SU-DHL-6 (cell line): ENCODE data around the gene DDI1.

Experiments
- H2AFZ ChIP-seq: fragments of 200-600 bp; sonication (generic); 2 replicates; pipeline ENCODE4 v1.6.1; 2014; ENCODE audit warnings: low read depth, mild to moderate bottlenecking, moderate library complexity, mixed read lengths, antibody characterized with exemption, low read length; ENCODE audit not compliant: severe bottlenecking
- H3F3A ChIP-seq: fragments of 200-600 bp; shearing (Covaris generic); 2 replicates; pipeline ENCODE4 v1.6.0; 2016; ENCODE audit warnings: antibody characterized with exemption, mild to moderate bottlenecking; ENCODE audit not compliant: insufficient read depth
- H3K27ac ChIP-seq: fragments of 200-600 bp; sonication (generic); 2 replicates; pipeline ENCODE4 v1.5.1; 2016; ENCODE audit warnings: low read depth, mild to moderate bottlenecking, low read length, moderate library complexity, mixed read lengths
- H3K27me3 ChIP-seq: fragments of 200-600 bp; sonication (generic), shearing (Covaris generic); 2 replicates; pipeline ENCODE4 v1.6.0; 2014; ENCODE audit warnings: mild to moderate bottlenecking, low read length
- H3K36me3 ChIP-seq: fragments of 200-600 bp; sonication (generic); 2 replicates; pipeline ENCODE4 v1.6.1; 2014; ENCODE audit warnings: mild to moderate bottlenecking, low read length, mixed read lengths
- H3K4me2 ChIP-seq: fragments of 300-600, 200-600 bp; shearing (Covaris generic), sonication (generic); 2 replicates; pipeline ENCODE4 v1.6.0; 2014; ENCODE audit warnings: low read length, low read depth, mild to moderate bottlenecking; ENCODE audit not compliant: poor library complexity, severe bottlenecking
- H3K4me3 ChIP-seq: fragments of 200-600 bp; sonication (generic); 2 replicates; pipeline ENCODE4 v1.5.1; 2014; ENCODE audit warnings: antibody characterized with exemption, low read length, mild to moderate bottlenecking, mixed read lengths; ENCODE audit not compliant: insufficient read depth, poor library complexity, severe bottlenecking
- H3K79me2 ChIP-seq: fragments of 200-600 bp; sonication (generic); 2 replicates; pipeline ENCODE4 v1.6.1; 2014; ENCODE audit warnings: mild to moderate bottlenecking, low read length, moderate library complexity; ENCODE audit not compliant: insufficient read depth
- H3K9ac ChIP-seq: fragments of 200-600 bp; sonication (generic); 2 replicates; pipeline ENCODE4 v1.7.0; 2014; ENCODE audit warnings: mild to moderate bottlenecking, low read length
- H3K9me2 ChIP-seq: fragments of 200-600 bp; sonication (generic); replicated peaks from 2 replicates; pipeline ENCODE4 v1.6.1; 2014; ENCODE audit warnings: low read length; ENCODE audit not compliant: insufficient read depth
- H3K9me3 ChIP-seq: fragments of 200-600 bp; sonication (generic); 2 replicates; pipeline ENCODE4 v1.6.1; 2014; ENCODE audit warnings: low read length, mixed read lengths; ENCODE audit not compliant: insufficient read depth
- H4K20me1 ChIP-seq: fragments of 200-600 bp; sonication (generic); 2 replicates; pipeline ENCODE4 v1.6.1; 2014; ENCODE audit warnings: low read depth, mild to moderate bottlenecking, antibody characterized with exemption, low read length, moderate library complexity, mixed read lengths
- CTCF ChIP-seq: fragments of 200-600 bp; sonication (generic); IDR thresholded peaks from one replicate; pipeline ENCODE4 v1.5.1; 2017; ENCODE audit warnings: antibody characterized with exemption, mild to moderate bottlenecking, low read length, moderate library complexity; ENCODE audit not compliant: insufficient read depth, poor library complexity, severe bottlenecking
- EZH2phosphoT487 ChIP-seq: fragments of 200-600 bp; sonication (generic), shearing (Covaris generic); conservative IDR thresholded peaks from 2 replicates; pipeline ENCODE4 v1.6.1; 2018; ENCODE audit warnings: mild to moderate bottlenecking, antibody characterized with exemption, low read length, moderate library complexity, mixed read lengths

The DDI1 gene

GRCh38 chr11:103993507-103993906, 42.9 kb upstream of the DDI1 start:
- H4K20me1 ChIP-seq, result no peaks in the 10 kb centered on the region
- no peak overlapping the region for H3K4me2 ChIP-seq
- no peaks in the 10 kb centered on the region for H3F3A ChIP-seq
- no peak overlapping the region for H3K9ac ChIP-seq
- no peaks in the 10 kb centered on the region for H3K27me3 ChIP-seq
- H2AFZ ChIP-seq, result no peak overlapping the region
- peaks cover 9% of the 10 kb centered on the region; the same call in 1 of the 2 replicates for H3K36me3 ChIP-seq
- no peak overlapping the region for H3K4me3 ChIP-seq
- H3K9me3 ChIP-seq, result no peaks in the 10 kb centered on the region
- no peaks in the 10 kb centered on the region for H3K79me2 ChIP-seq
- no peak overlapping the region for H3K27ac ChIP-seq
- H3K9me2 ChIP-seq, result no peaks in the 10 kb centered on the region
- TF ChIP-seq CTCF (no peak), EZH2phosphoT487 (no peak)

- Histone ChIP-seq H3K9me2 (no peaks in the 10 kb centered on the region), H3K4me3 (no peak overlapping the region), H3K27me3 (no peaks in the 10 kb centered on the region), H3K9me3 (no peaks in the 10 kb centered on the region), H4K20me1 (no peaks in the 10 kb centered on the region), H3K4me2 (no peak overlapping the region), H3K27ac (no peak overlapping the region), H3K36me3 (peaks cover 9% of the 10 kb centered on the region; the same call in 1 of the 2 replicates), H2AFZ (no peak overlapping the region), H3K9ac (no peak overlapping the region), H3K79me2 (no peaks in the 10 kb centered on the region), H3F3A (no peaks in the 10 kb centered on the region)
- no peak for TF ChIP-seq CTCF
- TF ChIP-seq EZH2phosphoT487, result no peak
Observed at GRCh38 chr11:103994094-103994493, 42.3 kb upstream of the DDI1 start.

GRCh38 chr11:103994518-103994917, 41.9 kb upstream of the DDI1 start:
- Histone ChIP-seq H3K4me3 (no peak overlapping the region), H3K9ac (no peak overlapping the region)

More at GRCh38 chr11:103994518-103994917, 41.9 kb upstream of the DDI1 start:
- no peaks in the 10 kb centered on the region for H3K27me3 ChIP-seq
- no peaks in the 10 kb centered on the region for H3K79me2 ChIP-seq
- H3F3A ChIP-seq, result no peaks in the 10 kb centered on the region
- peaks cover 9% of the 10 kb centered on the region; the same call in 1 of the 2 replicates for H3K36me3 ChIP-seq
- no peaks in the 10 kb centered on the region for H3K9me2 ChIP-seq
- no peaks in the 10 kb centered on the region for H4K20me1 ChIP-seq
- no peak overlapping the region for H3K4me2 ChIP-seq
- H3K9me3 ChIP-seq, result no peaks in the 10 kb centered on the region
- no peak overlapping the region for H2AFZ ChIP-seq
- TF ChIP-seq CTCF (no peak), EZH2phosphoT487 (no peak)
- no peak overlapping the region for H3K27ac ChIP-seq
